Medulla oblongata (tissue), 1 donor: ENCODE results near the gene VMP1.
"Not testable (repeated sequence)": the region's sequence is repeated elsewhere in the genome, so short reads cannot be mapped to it uniquely, and the experiment has no call there.

Experiments
- DNase-seq: peaks from one replicate; pipeline ENCODE4 v3.0.0-alpha.2; 2015; ENCODE audit errors: extremely low spot score

Gene VMP1

GRCh38 chr17:59778996-59779395, 71.5 kb downstream of the VMP1 start:
- no peak for DNase-seq

GRCh38 chr17:59779521-59779920, 72.1 kb downstream of the VMP1 start:
- DNase-seq: no peak

- not testable (repeated sequence) for DNase-seq
Observed at GRCh38 chr17:59780548-59780947, 73.1 kb downstream of the VMP1 start.

- DNase-seq: no peak
Observed at GRCh38 chr17:59783221-59784047, 76.0 kb downstream of the VMP1 start.

- DNase-seq: no peak
Observed at GRCh38 chr17:59785091-59785799, 77.8 kb downstream of the VMP1 start.

GRCh38 chr17:59786213-59786535, 78.7 kb downstream of the VMP1 start:
- DNase-seq: no peak

GRCh38 chr17:59786536-59787319, 79.3 kb downstream of the VMP1 start:
- DNase-seq: peak; percentile 90

GRCh38 chr17:59789849-59790248, 82.4 kb downstream of the VMP1 start:
- not testable (repeated sequence) for DNase-seq

GRCh38 chr17:59790418-59790817, 83.0 kb downstream of the VMP1 start:
- DNase-seq: not testable (repeated sequence)

- no peak for DNase-seq
Observed at GRCh38 chr17:59790910-59791309, 83.5 kb downstream of the VMP1 start.

- no peak for DNase-seq
Observed at GRCh38 chr17:59791603-59792457, 84.4 kb downstream of the VMP1 start.

GRCh38 chr17:59792458-59792823, 85.0 kb downstream of the VMP1 start:
- DNase-seq: not testable (repeated sequence)

- DNase-seq: no peak
Observed at GRCh38 chr17:59793205-59793604, 85.8 kb downstream of the VMP1 start.

- no peak for DNase-seq
Observed at GRCh38 chr17:59796138-59796537, 88.7 kb downstream of the VMP1 start.

- DNase-seq: no peak
Observed at GRCh38 chr17:59796785-59797205, 89.3 kb downstream of the VMP1 start.

- no peak for DNase-seq
Observed at GRCh38 chr17:59798111-59798510, 90.7 kb downstream of the VMP1 start.

GRCh38 chr17:59800530-59800942, 93.1 kb downstream of the VMP1 start:
- DNase-seq: no peak

- no peak for DNase-seq
Observed at GRCh38 chr17:59802160-59802559, 94.7 kb downstream of the VMP1 start.

- peak; percentile 51 for DNase-seq
Observed at GRCh38 chr17:59804901-59805465, 97.5 kb downstream of the VMP1 start.

GRCh38 chr17:59806322-59806721, 98.9 kb downstream of the VMP1 start:
- DNase-seq: not testable (repeated sequence)

- DNase-seq: no peak
Observed at GRCh38 chr17:59807892-59808509, 100.5 kb downstream of the VMP1 start.
